ENCODE results near the gene METTL4.

METTL4 gene

DNA sequence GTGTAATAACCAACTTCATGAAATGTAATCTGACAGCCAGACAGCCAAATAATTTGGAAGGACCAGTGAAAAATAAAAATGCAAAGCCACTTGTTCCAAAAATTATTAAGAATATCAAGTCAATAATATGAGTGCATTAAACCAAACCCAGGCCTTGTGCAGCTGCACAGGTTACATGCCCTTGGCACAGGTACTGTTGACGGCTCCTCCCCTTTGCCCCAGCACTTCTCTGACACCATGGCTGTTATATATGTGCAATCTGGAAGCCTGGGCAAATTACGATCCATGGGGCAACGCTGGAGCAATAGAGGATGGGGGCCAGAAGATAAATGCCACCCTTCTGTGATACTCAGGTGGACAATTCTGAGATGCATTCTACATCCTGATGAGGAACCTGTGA is 68.9 kb downstream of the METTL4 start:
- H3K4me3 ChIP-seq (ENCODE audit: low read depth, low read length): no peak overlapping the region
- TF ChIP-seq, protein P1, sequence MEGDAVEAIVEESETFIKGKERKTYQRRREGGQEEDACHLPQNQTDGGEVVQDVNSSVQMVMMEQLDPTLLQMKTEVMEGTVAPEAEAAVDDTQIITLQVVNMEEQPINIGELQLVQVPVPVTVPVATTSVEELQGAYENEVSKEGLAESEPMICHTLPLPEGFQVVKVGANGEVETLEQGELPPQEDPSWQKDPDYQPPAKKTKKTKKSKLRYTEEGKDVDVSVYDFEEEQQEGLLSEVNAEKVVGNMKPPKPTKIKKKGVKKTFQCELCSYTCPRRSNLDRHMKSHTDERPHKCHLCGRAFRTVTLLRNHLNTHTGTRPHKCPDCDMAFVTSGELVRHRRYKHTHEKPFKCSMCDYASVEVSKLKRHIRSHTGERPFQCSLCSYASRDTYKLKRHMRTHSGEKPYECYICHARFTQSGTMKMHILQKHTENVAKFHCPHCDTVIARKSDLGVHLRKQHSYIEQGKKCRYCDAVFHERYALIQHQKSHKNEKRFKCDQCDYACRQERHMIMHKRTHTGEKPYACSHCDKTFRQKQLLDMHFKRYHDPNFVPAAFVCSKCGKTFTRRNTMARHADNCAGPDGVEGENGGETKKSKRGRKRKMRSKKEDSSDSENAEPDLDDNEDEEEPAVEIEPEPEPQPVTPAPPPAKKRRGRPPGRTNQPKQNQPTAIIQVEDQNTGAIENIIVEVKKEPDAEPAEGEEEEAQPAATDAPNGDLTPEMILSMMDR (IDR thresholded peaks at IDR 0.05; ENCODE audit: insufficient read depth, low read length, missing control alignments): no peak
- ChIA-PET CTCF (interaction anchor here (0.6 kb wide), 1 partner anchor 30 kb away, joined by 3 read pairs; no protein-coding TSS in a partner anchor), POLR2A (no interaction called here)
- no peak for DNase-seq (ENCODE audit: low read depth, low spot score)

DNA sequence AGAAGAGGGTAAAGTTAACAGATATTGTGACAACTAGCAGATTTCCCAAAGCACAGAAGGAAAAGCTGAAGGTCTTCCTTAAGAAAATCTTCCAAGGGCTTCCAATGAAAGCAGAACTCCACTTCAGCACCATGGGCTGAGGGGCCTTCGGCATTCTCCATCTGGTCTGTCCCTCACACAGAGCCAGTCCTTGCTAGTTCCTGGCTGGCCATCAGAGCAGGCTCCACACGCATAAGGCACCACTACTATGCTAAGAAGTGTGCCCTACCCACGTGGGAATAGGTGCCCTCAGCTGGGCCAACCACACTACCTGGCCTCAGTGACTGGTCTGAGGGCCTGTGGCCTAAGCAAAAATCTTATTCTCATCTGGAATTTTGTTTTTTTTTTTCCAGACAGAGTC is 73.5 kb downstream of the METTL4 start:
- CTCF ChIA-PET: no interaction called here
- no peak overlapping the region for H3K4me3 ChIP-seq (ENCODE audit: low read depth, low read length)
- no peak for DNase-seq (ENCODE audit: low read depth, low spot score)
- POLR2A ChIA-PET: no interaction called here
- TF ChIP-seq, protein P1 (IDR thresholded peaks at IDR 0.05; ENCODE audit: insufficient read depth, low read length, missing control alignments): no peak

DNA sequence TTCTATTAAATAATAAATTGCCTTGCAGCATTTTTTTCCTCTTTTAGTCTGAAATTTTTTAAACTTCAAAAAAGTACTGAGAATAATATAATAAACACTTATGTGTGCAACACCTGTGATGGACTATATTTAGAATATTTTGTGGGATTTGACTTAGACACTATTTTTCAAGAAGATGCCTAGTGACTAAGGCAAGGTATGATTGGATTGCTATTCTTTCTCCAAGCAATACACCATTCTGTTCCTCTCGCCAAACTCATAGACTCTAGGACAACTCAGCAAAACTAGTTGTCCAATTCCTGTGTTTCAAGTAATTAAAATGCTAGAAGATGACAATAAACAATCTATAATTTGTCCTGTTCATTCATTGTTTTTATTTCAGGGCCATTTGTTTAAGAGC is 75.9 kb downstream of the METTL4 start:
- no peak for DNase-seq (ENCODE audit: low read depth, low spot score)
- no peak overlapping the region for H3K4me3 ChIP-seq (ENCODE audit: low read depth, low read length)
- TF ChIP-seq, protein P1 (IDR thresholded peaks at IDR 0.05; ENCODE audit: insufficient read depth, low read length, missing control alignments): no peak
- CTCF ChIA-PET: no interaction called here
- POLR2A ChIA-PET: no interaction called here

DNA sequence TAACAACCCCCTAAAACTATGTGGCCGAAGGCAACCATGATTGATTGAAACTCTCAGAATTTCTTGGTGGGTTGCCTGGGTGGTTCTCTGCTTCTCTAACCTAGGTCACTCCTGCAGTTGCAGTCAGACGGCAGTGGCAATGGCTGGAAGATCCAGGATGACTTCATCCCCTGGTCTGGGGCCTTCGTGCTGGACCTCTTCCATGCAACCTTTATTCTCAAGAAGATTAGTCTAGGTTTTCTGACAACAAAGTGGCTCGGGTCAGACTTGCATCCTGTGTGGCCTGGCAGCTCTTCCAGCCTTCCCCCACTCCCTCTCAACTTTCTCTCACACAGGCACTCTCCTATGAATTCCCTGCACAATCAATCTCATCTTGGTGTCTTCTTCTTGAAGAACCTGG is 76.4 kb downstream of the METTL4 start:
- TF ChIP-seq, protein P1 (IDR thresholded peaks at IDR 0.05; ENCODE audit: insufficient read depth, low read length, missing control alignments): no peak
- no peak for DNase-seq (ENCODE audit: low read depth, low spot score)
- ChIA-PET POLR2A (no interaction called here), CTCF (no interaction called here)
- no peak overlapping the region for H3K4me3 ChIP-seq (ENCODE audit: low read depth, low read length)
